ENCODE results near the gene SLC6A15. TPM values are rescaled to one million over a fixed set of nuclear protein-coding genes. Genes with fewer than 3 reads are reported as not detected.

The SLC6A15 gene
- total RNA-seq, 1 donor, result 0.43 TPM

GRCh38 chr12:84877340-84877739 is 35.3 kb downstream of the SLC6A15 start:
- no peak for TF ChIP-seq CTCF (IDR thresholded peaks at IDR 0.05; ENCODE audit: insufficient read depth, low read depth, low read length)
- H3K4me3 ChIP-seq (ENCODE audit: low read depth, low read length), result no peak overlapping the region

DNA sequence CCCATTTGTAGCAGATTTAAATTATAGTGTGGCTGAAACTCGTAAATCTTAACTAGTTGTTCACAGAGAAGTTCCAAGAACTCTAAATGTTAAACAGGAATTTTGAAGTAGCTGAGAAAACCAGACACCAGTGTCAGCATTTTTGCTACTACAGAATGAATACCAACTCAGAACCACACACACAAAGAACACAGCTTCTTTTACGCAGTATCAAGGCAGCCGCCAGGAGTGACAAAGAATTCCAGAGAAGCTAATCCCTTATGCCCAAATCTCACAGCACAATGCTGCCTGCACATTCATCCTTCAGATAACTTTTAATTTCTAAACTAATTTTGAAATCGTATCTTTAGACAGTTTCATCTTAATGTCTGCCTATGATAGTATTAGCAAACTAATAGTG is 37.4 kb downstream of the SLC6A15 start:
- H3K4me3 ChIP-seq (ENCODE audit: low read depth, low read length), result no peak overlapping the region
- no peak for DNase-seq (ENCODE audit: low read depth)
- no peak for TF ChIP-seq CTCF (IDR thresholded peaks at IDR 0.05; ENCODE audit: insufficient read depth, low read depth, low read length)

More at GRCh38 chr12:84877340-84877739, 35.3 kb downstream of the SLC6A15 start:
- DNase-seq (ENCODE audit: low read depth), result no peak

- no peak for DNase-seq (ENCODE audit: low read depth)
- TF ChIP-seq CTCF (IDR thresholded peaks at IDR 0.05; ENCODE audit: insufficient read depth, low read depth, low read length), result no peak
- H3K4me3 ChIP-seq (ENCODE audit: low read depth, low read length), result no peak overlapping the region
Measured at GRCh38 chr12:84874825-84875139, 37.8 kb downstream of the SLC6A15 start.

DNA sequence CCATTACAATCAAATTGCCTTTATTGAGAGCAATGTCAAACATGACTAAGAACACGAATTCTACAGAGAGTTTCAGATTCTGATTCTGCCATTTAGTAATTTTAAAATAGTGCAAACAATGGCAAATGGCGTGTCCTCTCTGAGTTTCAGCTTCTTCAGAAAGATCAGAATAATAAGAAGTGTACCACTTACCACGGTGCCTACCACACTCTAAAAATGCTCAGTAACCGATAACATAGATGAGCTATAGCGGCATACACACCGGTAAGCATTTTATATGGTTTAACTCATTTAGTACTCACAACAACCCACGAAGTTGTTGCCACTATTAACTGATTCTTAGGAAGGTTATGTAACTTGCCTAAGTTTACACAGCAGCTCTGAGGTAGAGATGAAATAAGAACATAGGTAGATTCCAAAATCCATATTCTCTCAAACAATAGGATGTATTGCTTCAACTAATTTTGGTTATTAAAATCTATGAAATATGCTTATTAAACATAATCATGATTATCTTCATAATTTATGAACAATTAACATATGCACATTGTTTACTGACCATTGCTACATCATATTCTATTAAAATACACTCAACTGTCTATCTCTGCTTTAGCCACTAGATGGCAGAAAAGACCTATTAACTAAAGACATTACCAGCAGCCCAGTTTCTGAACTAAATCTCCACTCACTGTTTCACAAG is 38.3 kb downstream of the SLC6A15 start:
- no peak overlapping the region for H3K4me3 ChIP-seq (ENCODE audit: low read depth, low read length)
- peak; percentile 72 for TF ChIP-seq CTCF (IDR thresholded peaks at IDR 0.05; ENCODE audit: insufficient read depth, low read depth, low read length)
- peak; percentile 67 for DNase-seq (ENCODE audit: low read depth)

GRCh38 chr12:84862186-84862585 is 50.4 kb downstream of the SLC6A15 start:
- peak; percentile 63 for DNase-seq (ENCODE audit: low read depth)
- TF ChIP-seq CTCF (IDR thresholded peaks at IDR 0.05; ENCODE audit: insufficient read depth, low read depth, low read length), result no peak

DNA sequence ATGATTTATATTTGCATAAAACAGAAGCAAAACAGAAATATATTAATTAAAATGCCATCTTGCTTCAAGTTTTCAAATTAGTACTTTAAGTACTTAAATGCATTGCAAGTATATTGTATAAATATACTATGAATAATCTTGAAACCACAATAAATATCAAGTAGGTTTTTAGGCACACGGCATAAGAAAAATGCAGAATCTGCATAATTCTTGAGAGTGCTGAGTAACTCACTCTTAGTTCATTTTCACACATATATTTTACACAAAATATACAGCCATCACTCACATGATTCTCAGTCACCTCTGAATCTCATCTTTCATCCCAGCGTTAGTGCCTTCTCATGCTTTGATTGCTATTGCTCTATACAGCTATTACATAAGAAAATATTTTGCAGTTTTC is 51.9 kb downstream of the SLC6A15 start:
- TF ChIP-seq CTCF (IDR thresholded peaks at IDR 0.05; ENCODE audit: insufficient read depth, low read depth, low read length), result no peak
- no peak overlapping the region for H3K4me3 ChIP-seq (ENCODE audit: low read depth, low read length)
- no peak for DNase-seq (ENCODE audit: low read depth)

More at GRCh38 chr12:84862186-84862585, 50.4 kb downstream of the SLC6A15 start:
- no peak overlapping the region for H3K4me3 ChIP-seq (ENCODE audit: low read depth, low read length)

- no peak for DNase-seq (ENCODE audit: low read depth)
Measured at GRCh38 chr12:84858796-84859195, 53.8 kb downstream of the SLC6A15 start.

More at GRCh38 chr12:84858796-84859195, 53.8 kb downstream of the SLC6A15 start:
- TF ChIP-seq CTCF (IDR thresholded peaks at IDR 0.05; ENCODE audit: insufficient read depth, low read depth, low read length), result no peak
- H3K4me3 ChIP-seq (ENCODE audit: low read depth, low read length), result no peak overlapping the region

All from fibroblast of villous mesenchyme (primary cell).